Measurements from ENCODE around the gene ACCS.

ACCS gene

GRCh38 chr11:44058275-44058674 is 7.8 kb upstream of the ACCS start:
- DNase-seq, result no peak
- no peak overlapping the region for H3K4me3 ChIP-seq (ENCODE audit: low read depth, low read length)
- no peaks in the 10 kb centered on the region for H3K27me3 ChIP-seq (replicated peaks)
- no peak for TF ChIP-seq CTCF (IDR thresholded peaks at IDR 0.05; ENCODE audit: low read depth, low read length, missing control alignments)
- in situ Hi-C loops (cut with HindIII; ENCODE audit: low pct_ligation_motif_present, low sequenced_read_pairs), result no loop called here
- H3K27ac ChIP-seq, result no peak overlapping the region
- H3K36me3 ChIP-seq (replicated peaks), result no peaks in the 10 kb centered on the region

- in situ Hi-C loops (cut with HindIII; ENCODE audit: low pct_ligation_motif_present, low sequenced_read_pairs), result no loop called here
- TF ChIP-seq CTCF (IDR thresholded peaks at IDR 0.05; ENCODE audit: low read depth, low read length, missing control alignments), result no peak
- no peak overlapping the region for H3K4me3 ChIP-seq (ENCODE audit: low read depth, low read length)
- no peak overlapping the region for H3K27ac ChIP-seq
- DNase-seq, result no peak
- no peaks in the 10 kb centered on the region for H3K27me3 ChIP-seq (replicated peaks)
- H3K36me3 ChIP-seq (replicated peaks), result no peaks in the 10 kb centered on the region
Measured at GRCh38 chr11:44065161-44065661, 859 bp upstream of the ACCS start.

GRCh38 chr11:44066732-44067141 is 667 bp downstream of the ACCS start:
- H3K27ac ChIP-seq, result peak overlapping the region; percentile 78
- peak overlapping the region; percentile 73 for H3K4me3 ChIP-seq (ENCODE audit: low read depth, low read length)
- no peaks in the 10 kb centered on the region for H3K27me3 ChIP-seq (replicated peaks)
- H3K36me3 ChIP-seq (replicated peaks), result no peaks in the 10 kb centered on the region
- peak; percentile 38 for DNase-seq
- in situ Hi-C loops (cut with HindIII; ENCODE audit: low pct_ligation_motif_present, low sequenced_read_pairs), result no loop called here
- no peak for TF ChIP-seq CTCF (IDR thresholded peaks at IDR 0.05; ENCODE audit: low read depth, low read length, missing control alignments)

GRCh38 chr11:44067266-44067665 is 1.2 kb downstream of the ACCS start:
- H3K4me3 ChIP-seq (ENCODE audit: low read depth, low read length), result no peak overlapping the region
- no peaks in the 10 kb centered on the region for H3K27me3 ChIP-seq (replicated peaks)
- in situ Hi-C loops (cut with HindIII; ENCODE audit: low pct_ligation_motif_present, low sequenced_read_pairs), result no loop called here
- H3K36me3 ChIP-seq (replicated peaks), result no peaks in the 10 kb centered on the region
- no peak for DNase-seq
- H3K27ac ChIP-seq, result no peak overlapping the region
- TF ChIP-seq CTCF (IDR thresholded peaks at IDR 0.05; ENCODE audit: low read depth, low read length, missing control alignments), result no peak

GRCh38 chr11:44068180-44068579 is 2.1 kb downstream of the ACCS start:
- no peak for DNase-seq
- in situ Hi-C loops (cut with HindIII; ENCODE audit: low pct_ligation_motif_present, low sequenced_read_pairs), result no loop called here
- Histone ChIP-seq H3K27ac (no peak overlapping the region), H3K27me3 (replicated peaks) (no peaks in the 10 kb centered on the region), H3K36me3 (replicated peaks) (no peaks in the 10 kb centered on the region), H3K4me3 (ENCODE audit: low read depth, low read length) (no peak overlapping the region)
- no peak for TF ChIP-seq CTCF (IDR thresholded peaks at IDR 0.05; ENCODE audit: low read depth, low read length, missing control alignments)

DNA sequence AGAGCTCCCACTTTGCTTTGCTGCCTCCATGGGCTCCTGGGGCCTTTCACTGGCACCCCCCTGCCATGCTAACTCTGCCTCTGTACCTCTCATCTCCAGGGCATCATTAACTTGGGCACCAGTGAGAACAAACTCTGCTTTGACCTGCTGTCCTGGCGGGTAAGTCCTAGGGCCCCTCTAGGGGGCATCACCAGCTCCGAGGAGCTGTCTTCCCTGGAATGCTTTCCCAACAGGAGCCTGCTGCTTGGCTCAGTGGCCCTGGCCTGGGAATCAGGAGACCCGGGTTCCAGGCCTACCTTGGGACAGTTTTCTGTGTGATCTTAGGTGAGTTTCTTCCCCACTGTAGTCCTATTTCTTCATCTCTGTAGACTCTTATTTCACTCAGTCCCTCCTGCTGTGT is 5.1 kb downstream of the ACCS start:
- Histone ChIP-seq H3K4me3 (ENCODE audit: low read depth, low read length) (no peak overlapping the region), H3K27me3 (replicated peaks) (no peaks in the 10 kb centered on the region), H3K27ac (no peak overlapping the region), H3K36me3 (replicated peaks) (no peaks in the 10 kb centered on the region)
- DNase-seq, result no peak
- in situ Hi-C loops (cut with HindIII; ENCODE audit: low pct_ligation_motif_present, low sequenced_read_pairs), result no loop called here
- TF ChIP-seq CTCF (IDR thresholded peaks at IDR 0.05; ENCODE audit: low read depth, low read length, missing control alignments), result peak; percentile 5

Measured in brain microvascular endothelial cell (primary cell).